ENCODE results near the gene TMEM184A. TPM values are rescaled to one million over a fixed set of nuclear protein-coding genes. Genes with fewer than 3 reads are reported as not detected.

Gene TMEM184A
- total and polyA plus RNA-seq, 2 of the 8 experiments (the other 6 are each of a cell fraction or from before 2014, with no cell fraction given): 1.8 to 2.1 TPM

DNA sequence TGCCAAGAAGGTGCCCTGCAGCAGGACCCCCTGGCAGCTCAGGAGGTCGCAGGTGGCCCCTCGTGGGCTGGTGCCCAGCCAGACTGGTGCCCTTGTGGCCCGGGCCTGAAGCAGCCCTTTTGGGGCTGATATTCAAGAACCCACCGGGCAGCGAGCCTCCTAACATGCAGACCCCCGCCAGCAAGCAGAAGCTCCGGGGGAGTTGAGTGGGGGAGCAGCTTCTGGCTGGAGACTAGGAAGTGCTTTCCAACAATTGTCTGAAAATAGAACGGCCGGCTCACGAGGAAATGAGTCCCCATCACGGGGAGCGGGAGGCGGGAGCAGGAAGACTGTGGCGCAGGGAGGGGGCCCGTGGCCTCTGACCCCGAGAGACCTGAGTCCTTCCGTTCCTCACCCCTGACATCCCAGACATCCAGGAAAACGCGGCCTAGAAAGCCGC, 42.3 kb downstream of the TMEM184A start (continued):
- TF ChIP-seq, protein P1, sequence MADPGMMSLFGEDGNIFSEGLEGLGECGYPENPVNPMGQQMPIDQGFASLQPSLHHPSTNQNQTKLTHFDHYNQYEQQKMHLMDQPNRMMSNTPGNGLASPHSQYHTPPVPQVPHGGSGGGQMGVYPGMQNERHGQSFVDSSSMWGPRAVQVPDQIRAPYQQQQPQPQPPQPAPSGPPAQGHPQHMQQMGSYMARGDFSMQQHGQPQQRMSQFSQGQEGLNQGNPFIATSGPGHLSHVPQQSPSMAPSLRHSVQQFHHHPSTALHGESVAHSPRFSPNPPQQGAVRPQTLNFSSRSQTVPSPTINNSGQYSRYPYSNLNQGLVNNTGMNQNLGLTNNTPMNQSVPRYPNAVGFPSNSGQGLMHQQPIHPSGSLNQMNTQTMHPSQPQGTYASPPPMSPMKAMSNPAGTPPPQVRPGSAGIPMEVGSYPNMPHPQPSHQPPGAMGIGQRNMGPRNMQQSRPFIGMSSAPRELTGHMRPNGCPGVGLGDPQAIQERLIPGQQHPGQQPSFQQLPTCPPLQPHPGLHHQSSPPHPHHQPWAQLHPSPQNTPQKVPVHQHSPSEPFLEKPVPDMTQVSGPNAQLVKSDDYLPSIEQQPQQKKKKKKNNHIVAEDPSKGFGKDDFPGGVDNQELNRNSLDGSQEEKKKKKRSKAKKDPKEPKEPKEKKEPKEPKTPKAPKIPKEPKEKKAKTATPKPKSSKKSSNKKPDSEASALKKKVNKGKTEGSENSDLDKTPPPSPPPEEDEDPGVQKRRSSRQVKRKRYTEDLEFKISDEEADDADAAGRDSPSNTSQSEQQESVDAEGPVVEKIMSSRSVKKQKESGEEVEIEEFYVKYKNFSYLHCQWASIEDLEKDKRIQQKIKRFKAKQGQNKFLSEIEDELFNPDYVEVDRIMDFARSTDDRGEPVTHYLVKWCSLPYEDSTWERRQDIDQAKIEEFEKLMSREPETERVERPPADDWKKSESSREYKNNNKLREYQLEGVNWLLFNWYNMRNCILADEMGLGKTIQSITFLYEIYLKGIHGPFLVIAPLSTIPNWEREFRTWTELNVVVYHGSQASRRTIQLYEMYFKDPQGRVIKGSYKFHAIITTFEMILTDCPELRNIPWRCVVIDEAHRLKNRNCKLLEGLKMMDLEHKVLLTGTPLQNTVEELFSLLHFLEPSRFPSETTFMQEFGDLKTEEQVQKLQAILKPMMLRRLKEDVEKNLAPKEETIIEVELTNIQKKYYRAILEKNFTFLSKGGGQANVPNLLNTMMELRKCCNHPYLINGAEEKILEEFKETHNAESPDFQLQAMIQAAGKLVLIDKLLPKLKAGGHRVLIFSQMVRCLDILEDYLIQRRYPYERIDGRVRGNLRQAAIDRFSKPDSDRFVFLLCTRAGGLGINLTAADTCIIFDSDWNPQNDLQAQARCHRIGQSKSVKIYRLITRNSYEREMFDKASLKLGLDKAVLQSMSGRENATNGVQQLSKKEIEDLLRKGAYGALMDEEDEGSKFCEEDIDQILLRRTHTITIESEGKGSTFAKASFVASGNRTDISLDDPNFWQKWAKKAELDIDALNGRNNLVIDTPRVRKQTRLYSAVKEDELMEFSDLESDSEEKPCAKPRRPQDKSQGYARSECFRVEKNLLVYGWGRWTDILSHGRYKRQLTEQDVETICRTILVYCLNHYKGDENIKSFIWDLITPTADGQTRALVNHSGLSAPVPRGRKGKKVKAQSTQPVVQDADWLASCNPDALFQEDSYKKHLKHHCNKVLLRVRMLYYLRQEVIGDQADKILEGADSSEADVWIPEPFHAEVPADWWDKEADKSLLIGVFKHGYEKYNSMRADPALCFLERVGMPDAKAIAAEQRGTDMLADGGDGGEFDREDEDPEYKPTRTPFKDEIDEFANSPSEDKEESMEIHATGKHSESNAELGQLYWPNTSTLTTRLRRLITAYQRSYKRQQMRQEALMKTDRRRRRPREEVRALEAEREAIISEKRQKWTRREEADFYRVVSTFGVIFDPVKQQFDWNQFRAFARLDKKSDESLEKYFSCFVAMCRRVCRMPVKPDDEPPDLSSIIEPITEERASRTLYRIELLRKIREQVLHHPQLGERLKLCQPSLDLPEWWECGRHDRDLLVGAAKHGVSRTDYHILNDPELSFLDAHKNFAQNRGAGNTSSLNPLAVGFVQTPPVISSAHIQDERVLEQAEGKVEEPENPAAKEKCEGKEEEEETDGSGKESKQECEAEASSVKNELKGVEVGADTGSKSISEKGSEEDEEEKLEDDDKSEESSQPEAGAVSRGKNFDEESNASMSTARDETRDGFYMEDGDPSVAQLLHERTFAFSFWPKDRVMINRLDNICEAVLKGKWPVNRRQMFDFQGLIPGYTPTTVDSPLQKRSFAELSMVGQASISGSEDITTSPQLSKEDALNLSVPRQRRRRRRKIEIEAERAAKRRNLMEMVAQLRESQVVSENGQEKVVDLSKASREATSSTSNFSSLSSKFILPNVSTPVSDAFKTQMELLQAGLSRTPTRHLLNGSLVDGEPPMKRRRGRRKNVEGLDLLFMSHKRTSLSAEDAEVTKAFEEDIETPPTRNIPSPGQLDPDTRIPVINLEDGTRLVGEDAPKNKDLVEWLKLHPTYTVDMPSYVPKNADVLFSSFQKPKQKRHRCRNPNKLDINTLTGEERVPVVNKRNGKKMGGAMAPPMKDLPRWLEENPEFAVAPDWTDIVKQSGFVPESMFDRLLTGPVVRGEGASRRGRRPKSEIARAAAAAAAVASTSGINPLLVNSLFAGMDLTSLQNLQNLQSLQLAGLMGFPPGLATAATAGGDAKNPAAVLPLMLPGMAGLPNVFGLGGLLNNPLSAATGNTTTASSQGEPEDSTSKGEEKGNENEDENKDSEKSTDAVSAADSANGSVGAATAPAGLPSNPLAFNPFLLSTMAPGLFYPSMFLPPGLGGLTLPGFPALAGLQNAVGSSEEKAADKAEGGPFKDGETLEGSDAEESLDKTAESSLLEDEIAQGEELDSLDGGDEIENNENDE (IDR thresholded peaks at IDR 0.05; ENCODE audit: insufficient replicate concordance, low read length): no peak
- TF ChIP-seq, protein P2, sequence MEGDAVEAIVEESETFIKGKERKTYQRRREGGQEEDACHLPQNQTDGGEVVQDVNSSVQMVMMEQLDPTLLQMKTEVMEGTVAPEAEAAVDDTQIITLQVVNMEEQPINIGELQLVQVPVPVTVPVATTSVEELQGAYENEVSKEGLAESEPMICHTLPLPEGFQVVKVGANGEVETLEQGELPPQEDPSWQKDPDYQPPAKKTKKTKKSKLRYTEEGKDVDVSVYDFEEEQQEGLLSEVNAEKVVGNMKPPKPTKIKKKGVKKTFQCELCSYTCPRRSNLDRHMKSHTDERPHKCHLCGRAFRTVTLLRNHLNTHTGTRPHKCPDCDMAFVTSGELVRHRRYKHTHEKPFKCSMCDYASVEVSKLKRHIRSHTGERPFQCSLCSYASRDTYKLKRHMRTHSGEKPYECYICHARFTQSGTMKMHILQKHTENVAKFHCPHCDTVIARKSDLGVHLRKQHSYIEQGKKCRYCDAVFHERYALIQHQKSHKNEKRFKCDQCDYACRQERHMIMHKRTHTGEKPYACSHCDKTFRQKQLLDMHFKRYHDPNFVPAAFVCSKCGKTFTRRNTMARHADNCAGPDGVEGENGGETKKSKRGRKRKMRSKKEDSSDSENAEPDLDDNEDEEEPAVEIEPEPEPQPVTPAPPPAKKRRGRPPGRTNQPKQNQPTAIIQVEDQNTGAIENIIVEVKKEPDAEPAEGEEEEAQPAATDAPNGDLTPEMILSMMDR (IDR thresholded peaks at IDR 0.05; ENCODE audit: control extremely low read depth in 1 of 3, insufficient read depth in 1 of 3, low read depth in 1 of 3, low read length in 3 of 3): no peak
- TF ChIP-seq CHD2 (IDR thresholded peaks at IDR 0.05; ENCODE audit: low read length) (no peak), GABPA (IDR thresholded peaks at IDR 0.05; ENCODE audit: borderline replicate concordance, insufficient read depth, low read length) (no peak), POU5F1 (IDR thresholded peaks at IDR 0.05; ENCODE audit: low read depth, low read length) (no peak), GTF2F1 (IDR thresholded peaks at IDR 0.05; ENCODE audit: borderline replicate concordance, low read depth, low read length) (no peak), JUN (IDR thresholded peaks at IDR 0.05; ENCODE audit: low read depth, low read length) (no peak)
